ENCODE measurements around the gene CSNK2B. TPM values are rescaled to one million over a fixed set of nuclear protein-coding genes. Genes with fewer than 3 reads are reported as not detected.

Gene CSNK2B
- total RNA-seq, 1 experiment from 2014 or later: 267 TPM

DNA sequence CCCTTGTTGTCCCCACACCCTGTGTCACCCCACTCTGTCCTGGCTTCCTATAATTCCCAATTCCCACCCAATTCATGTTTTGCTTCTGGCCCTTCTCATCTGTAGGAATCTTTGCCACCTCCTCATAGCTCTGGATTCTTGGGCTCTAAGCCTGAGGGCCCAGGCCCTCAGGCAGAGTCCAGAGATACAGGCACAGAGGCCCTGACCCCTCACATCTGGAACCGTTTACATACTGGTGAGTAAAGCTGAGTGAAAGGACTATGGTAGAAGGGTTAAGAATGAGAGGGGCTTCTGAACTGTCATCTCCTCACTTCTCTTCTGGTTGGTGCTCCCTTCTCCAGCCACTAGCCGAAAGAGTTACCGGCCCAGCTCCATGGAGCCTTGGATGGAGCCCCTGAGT, 31.7 kb upstream of the CSNK2B start:
- no peaks in the 10 kb centered on the region for H3K9me3 ChIP-seq (ENCODE audit: low read length)
- peaks cover 6% of the 10 kb centered on the region for H3F3A ChIP-seq (ENCODE audit: low read length, unreplicated experiment)
- POLR2A ChIA-PET (ENCODE audit: unreplicated experiment): no interaction called here
- no peaks in the 10 kb centered on the region for H3K79me2 ChIP-seq (ENCODE audit: low read length)
- DNase-seq (no peak), ATAC-seq (no peak)
- no peak overlapping the region for H3K9ac ChIP-seq (ENCODE audit: low read length)
- no peaks in the 10 kb centered on the region for H3K4me1 ChIP-seq (ENCODE audit: insufficient read depth, low read length)
- no peak overlapping the region for H3K27ac ChIP-seq (ENCODE audit: low read length)
- no peak overlapping the region for H3K4me2 ChIP-seq (ENCODE audit: low read length)
- H4K20me1 ChIP-seq (ENCODE audit: low read length): peaks cover 3% of the 10 kb centered on the region; the same call in 1 of the 2 replicates
- TF ChIP-seq EZH2 (IDR thresholded peaks at IDR 0.05; ENCODE audit: low read length, unreplicated experiment): no peak
- no peak for TF ChIP-seq EZH2phosphoT487 (IDR thresholded peaks at IDR 0.05; ENCODE audit: borderline replicate concordance, low read length)
- TF ChIP-seq, protein P1, sequence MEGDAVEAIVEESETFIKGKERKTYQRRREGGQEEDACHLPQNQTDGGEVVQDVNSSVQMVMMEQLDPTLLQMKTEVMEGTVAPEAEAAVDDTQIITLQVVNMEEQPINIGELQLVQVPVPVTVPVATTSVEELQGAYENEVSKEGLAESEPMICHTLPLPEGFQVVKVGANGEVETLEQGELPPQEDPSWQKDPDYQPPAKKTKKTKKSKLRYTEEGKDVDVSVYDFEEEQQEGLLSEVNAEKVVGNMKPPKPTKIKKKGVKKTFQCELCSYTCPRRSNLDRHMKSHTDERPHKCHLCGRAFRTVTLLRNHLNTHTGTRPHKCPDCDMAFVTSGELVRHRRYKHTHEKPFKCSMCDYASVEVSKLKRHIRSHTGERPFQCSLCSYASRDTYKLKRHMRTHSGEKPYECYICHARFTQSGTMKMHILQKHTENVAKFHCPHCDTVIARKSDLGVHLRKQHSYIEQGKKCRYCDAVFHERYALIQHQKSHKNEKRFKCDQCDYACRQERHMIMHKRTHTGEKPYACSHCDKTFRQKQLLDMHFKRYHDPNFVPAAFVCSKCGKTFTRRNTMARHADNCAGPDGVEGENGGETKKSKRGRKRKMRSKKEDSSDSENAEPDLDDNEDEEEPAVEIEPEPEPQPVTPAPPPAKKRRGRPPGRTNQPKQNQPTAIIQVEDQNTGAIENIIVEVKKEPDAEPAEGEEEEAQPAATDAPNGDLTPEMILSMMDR (conservative IDR thresholded peaks at IDR 0.05; ENCODE audit: low read depth, low read length): no peak
- no peaks in the 10 kb centered on the region for H3K9me2 ChIP-seq (replicated peaks; ENCODE audit: low read length)
- H3K27me3 ChIP-seq (ENCODE audit: low read length): no peaks in the 10 kb centered on the region
- CTCF ChIA-PET: no interaction called here
- no peak overlapping the region for H3K4me3 ChIP-seq (ENCODE audit: low read length)
- no peak overlapping the region for H2AFZ ChIP-seq (ENCODE audit: low read length)
- intact Hi-C loops (cut with micrococcal nuclease): no loop called here
- peaks cover 84% of the 10 kb centered on the region for H3K36me3 ChIP-seq (ENCODE audit: low read depth, low read length)
- BruUV-seq (replicated peaks): no TSS peak

DNA sequence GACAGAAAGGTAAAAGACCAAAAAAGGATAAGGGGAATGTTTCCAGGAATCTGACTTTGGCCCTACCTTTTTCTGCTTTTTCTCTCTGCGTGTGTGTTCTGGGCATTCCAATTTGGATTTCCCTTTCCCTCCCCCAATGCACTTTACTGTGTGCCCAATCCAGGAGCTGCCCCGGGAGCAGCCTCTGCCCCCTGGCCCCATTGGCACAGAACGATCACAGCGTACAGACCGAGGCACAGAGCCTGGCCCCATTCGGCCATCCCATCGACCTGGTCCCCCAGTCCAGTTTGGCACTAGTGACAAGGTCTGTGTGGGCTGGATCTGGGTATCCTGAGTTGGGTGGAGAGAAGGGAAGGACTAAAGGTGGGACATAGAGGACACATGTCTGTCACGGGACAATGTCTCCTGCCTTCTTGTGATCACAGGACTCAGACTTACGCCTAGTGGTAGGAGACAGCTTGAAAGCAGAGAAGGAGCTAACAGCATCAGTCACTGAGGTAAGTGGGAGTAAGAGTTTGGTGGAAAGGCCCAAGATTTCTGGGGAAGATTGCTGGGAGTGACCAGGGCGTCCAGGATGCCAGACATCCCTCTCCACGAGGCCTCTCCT, 30.8 kb upstream of the CSNK2B start:
- DNase-seq (no peak), ATAC-seq (no peak)
- no peak overlapping the region for H3K9ac ChIP-seq (ENCODE audit: low read length)
- no peaks in the 10 kb centered on the region for H3K79me2 ChIP-seq (ENCODE audit: low read length)
- no peaks in the 10 kb centered on the region for H3K4me1 ChIP-seq (ENCODE audit: insufficient read depth, low read length)
- no peak overlapping the region for H3K4me2 ChIP-seq (ENCODE audit: low read length)
- intact Hi-C loops (cut with micrococcal nuclease): no loop called here
- H2AFZ ChIP-seq (ENCODE audit: low read length): no peak overlapping the region
- no peak overlapping the region for H3K4me3 ChIP-seq (ENCODE audit: low read length)
- POLR2A ChIA-PET (ENCODE audit: unreplicated experiment): no interaction called here
- no peaks in the 10 kb centered on the region for H3K27me3 ChIP-seq (ENCODE audit: low read length)
- CTCF ChIA-PET: no interaction called here
- H3K9me2 ChIP-seq (replicated peaks; ENCODE audit: low read length): no peaks in the 10 kb centered on the region
- TF ChIP-seq, protein P1 (conservative IDR thresholded peaks at IDR 0.05; ENCODE audit: low read depth, low read length): no peak
- no peak for TF ChIP-seq EZH2phosphoT487 (IDR thresholded peaks at IDR 0.05; ENCODE audit: borderline replicate concordance, low read length)
- TF ChIP-seq EZH2 (IDR thresholded peaks at IDR 0.05; ENCODE audit: low read length, unreplicated experiment): no peak
- peaks cover 3% of the 10 kb centered on the region; the same call in 1 of the 2 replicates for H4K20me1 ChIP-seq (ENCODE audit: low read length)
- H3F3A ChIP-seq (ENCODE audit: low read length, unreplicated experiment): peaks cover 14% of the 10 kb centered on the region
- H3K27ac ChIP-seq (ENCODE audit: low read length): no peak overlapping the region
- no TSS peak for BruUV-seq (replicated peaks)
- H3K36me3 ChIP-seq (ENCODE audit: low read depth, low read length): peaks cover 76% of the 10 kb centered on the region
- H3K9me3 ChIP-seq (ENCODE audit: low read length): no peaks in the 10 kb centered on the region
